Measurements from ENCODE around the gene AGAP1.

The AGAP1 gene

GRCh38 chr2:236163471-236164200, 669.8 kb downstream of the AGAP1 start:
- no peak overlapping the region for H3K27ac ChIP-seq
- no peak for TF ChIP-seq CTCF (IDR thresholded peaks at IDR 0.05)
- H3K4me3 ChIP-seq = peak overlapping the region; percentile 60
- DNase-seq (ENCODE audit: low spot score) = peak; percentile 28

- Histone ChIP-seq H3K4me3 (peak overlapping the region; percentile 60), H3K27ac (no peak overlapping the region)
- no peak for TF ChIP-seq CTCF (IDR thresholded peaks at IDR 0.05)
- DNase-seq (ENCODE audit: low spot score) = peak; percentile 60
Observed at GRCh38 chr2:236164201-236164924, 670.5 kb downstream of the AGAP1 start.

GRCh38 chr2:236164925-236165841, 671.3 kb downstream of the AGAP1 start:
- Histone ChIP-seq H3K27ac (no peak overlapping the region), H3K4me3 (peak overlapping the region; percentile 60)
- TF ChIP-seq CTCF (IDR thresholded peaks at IDR 0.05) = no peak
- no peak for DNase-seq (ENCODE audit: low spot score)

- H3K27ac ChIP-seq = no peak overlapping the region
- peak; percentile 41 for DNase-seq (ENCODE audit: low spot score)
- no peak for TF ChIP-seq CTCF (IDR thresholded peaks at IDR 0.05)
- peak overlapping the region; percentile 68 for H3K4me3 ChIP-seq
Observed at GRCh38 chr2:236165842-236166795, 672.3 kb downstream of the AGAP1 start.

- DNase-seq (ENCODE audit: low spot score) = peak; percentile 28
- Histone ChIP-seq H3K27ac (no peak overlapping the region), H3K4me3 (peak overlapping the region; percentile 68)
- TF ChIP-seq CTCF (IDR thresholded peaks at IDR 0.05) = no peak
Observed at GRCh38 chr2:236166796-236167296, 673.0 kb downstream of the AGAP1 start.
